ENCODE results near the gene SCN10A. TPM values are rescaled to one million over a fixed set of nuclear protein-coding genes. Genes with fewer than 3 reads are reported as not detected.

Gene SCN10A
- not detected for total RNA-seq

DNA sequence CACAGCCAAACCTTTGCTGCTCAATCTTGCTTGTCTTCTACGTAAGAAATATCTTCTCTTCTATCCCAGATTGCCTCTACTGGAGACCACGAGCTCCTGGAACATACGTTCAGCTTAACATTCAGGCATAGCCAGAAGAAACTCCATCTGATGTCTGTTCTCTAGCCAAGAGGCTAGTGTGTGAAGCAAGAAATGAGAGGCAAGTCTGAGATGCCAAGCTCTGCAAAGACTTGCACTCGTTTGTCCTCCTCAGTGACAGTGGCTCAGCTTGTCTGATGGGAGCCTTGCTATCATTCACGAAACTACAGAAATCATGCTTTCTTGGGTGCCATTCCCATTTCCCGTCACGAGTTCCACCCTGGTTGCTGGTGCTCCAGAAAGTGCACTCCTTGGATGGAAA is at the start of gene SCN10A:
Gene SCN10A, minus strand, starts transcription at position 192 of the 400 bp plus-strand sequence. CDS start 22,207 bp downstream, outside the sequence.
- H3K9me3 Mint-ChIP-seq (ENCODE audit: low read depth): no peaks in the 10 kb centered on the region
- intact Hi-C loops (cut with DNase I, micrococcal nuclease): no loop called here
- no peak within 1 kb of the TSS for H3K27ac Mint-ChIP-seq
- H3K4me1 Mint-ChIP-seq: no peaks in the 10 kb centered on the region
- H3K36me3 Mint-ChIP-seq (ENCODE audit: low read depth): no peaks in the 10 kb centered on the region
- ChIA-PET POLR2A (no interaction called here), CTCF (interaction anchor here (0.8 kb wide), 1 partner anchor 182 kb away, joined by 3 read pairs; no protein-coding TSS in a partner anchor)
- no peak for DNase-seq
- no peak within 1 kb of the TSS for H3K4me3 Mint-ChIP-seq
- no peak for ATAC-seq
- H3K27me3 Mint-ChIP-seq: peaks cover 8% of the 10 kb centered on the region

DNA sequence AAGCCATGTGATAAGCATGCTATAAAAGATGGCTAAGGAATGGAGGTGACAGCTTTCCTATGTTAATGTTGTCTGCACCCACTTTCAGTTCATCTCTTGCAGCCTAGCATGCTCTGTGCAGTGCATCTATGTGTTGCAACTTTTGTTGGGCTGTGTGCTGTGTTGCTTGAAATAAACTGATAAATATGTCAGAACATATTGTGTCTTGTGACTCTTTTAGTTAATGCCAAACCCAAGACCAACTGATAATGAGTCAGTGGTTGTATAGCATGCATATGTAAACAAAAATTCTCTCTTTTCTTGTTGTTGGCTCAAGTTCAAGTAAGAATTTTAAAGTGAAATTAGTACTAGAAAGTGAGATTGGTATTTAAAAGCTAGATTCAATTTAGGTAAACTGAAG is 37.0 kb upstream of the SCN10A start:
- ATAC-seq (no peak), DNase-seq (no peak)
- POLR2A ChIA-PET: no interaction called here
- H3K4me3 Mint-ChIP-seq: no peak overlapping the region
- H3K4me1 Mint-ChIP-seq: no peaks in the 10 kb centered on the region
- CTCF ChIA-PET: interaction anchor here (0.7 kb wide), 1 partner anchor 28 kb away, joined by 3 read pairs; no protein-coding TSS in a partner anchor
- H3K27me3 Mint-ChIP-seq: peaks cover 12% of the 10 kb centered on the region
- H3K9me3 Mint-ChIP-seq (ENCODE audit: low read depth): no peaks in the 10 kb centered on the region
- H3K27ac Mint-ChIP-seq: no peak overlapping the region
- intact Hi-C loops (cut with DNase I, micrococcal nuclease): no loop called here
- H3K36me3 Mint-ChIP-seq (ENCODE audit: low read depth): no peaks in the 10 kb centered on the region

DNA sequence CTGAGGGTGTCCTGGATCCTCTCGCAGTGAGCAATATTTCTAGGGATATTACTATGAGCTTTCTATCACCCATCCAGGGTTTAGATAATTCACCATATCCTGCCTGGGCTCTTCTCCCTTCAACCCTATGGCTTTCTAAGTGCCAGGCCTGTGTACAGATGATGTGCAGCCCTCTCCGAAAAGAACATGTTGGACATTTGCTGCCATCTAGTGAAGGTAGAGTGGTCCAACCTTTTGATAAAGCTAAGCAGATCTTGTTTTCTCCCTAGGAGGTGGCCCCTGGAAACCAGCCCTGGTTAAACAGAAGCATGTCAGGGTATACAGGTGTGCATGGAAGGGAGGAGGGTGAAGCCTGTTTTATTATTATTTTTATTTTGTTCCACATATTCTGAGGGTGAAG is 27.9 kb upstream of the SCN10A start:
- H3K27me3 Mint-ChIP-seq: peaks cover 21% of the 10 kb centered on the region
- intact Hi-C loops (cut with DNase I, micrococcal nuclease): loop anchor here (1.0 to 10.0 kb wide), 3 partner anchors 105 to 323 kb away; no protein-coding TSS in a partner anchor
- no peaks in the 10 kb centered on the region for H3K36me3 Mint-ChIP-seq (ENCODE audit: low read depth)
- H3K4me3 Mint-ChIP-seq: no peak overlapping the region
- ChIA-PET CTCF (interaction anchor here (0.6 to 1.4 kb wide), 4 partner anchors 10 to 323 kb away, joined by 3 to 10 read pairs (median 3); no protein-coding TSS in a partner anchor), POLR2A (interaction anchor here (0.6 kb wide), 1 partner anchor 324 kb away, joined by 3 read pairs; no protein-coding TSS in a partner anchor)
- H3K27ac Mint-ChIP-seq: no peak overlapping the region
- ATAC-seq (peak; percentile 72), DNase-seq (no peak)
- no peaks in the 10 kb centered on the region for H3K4me1 Mint-ChIP-seq
- H3K9me3 Mint-ChIP-seq (ENCODE audit: low read depth): no peaks in the 10 kb centered on the region

DNA sequence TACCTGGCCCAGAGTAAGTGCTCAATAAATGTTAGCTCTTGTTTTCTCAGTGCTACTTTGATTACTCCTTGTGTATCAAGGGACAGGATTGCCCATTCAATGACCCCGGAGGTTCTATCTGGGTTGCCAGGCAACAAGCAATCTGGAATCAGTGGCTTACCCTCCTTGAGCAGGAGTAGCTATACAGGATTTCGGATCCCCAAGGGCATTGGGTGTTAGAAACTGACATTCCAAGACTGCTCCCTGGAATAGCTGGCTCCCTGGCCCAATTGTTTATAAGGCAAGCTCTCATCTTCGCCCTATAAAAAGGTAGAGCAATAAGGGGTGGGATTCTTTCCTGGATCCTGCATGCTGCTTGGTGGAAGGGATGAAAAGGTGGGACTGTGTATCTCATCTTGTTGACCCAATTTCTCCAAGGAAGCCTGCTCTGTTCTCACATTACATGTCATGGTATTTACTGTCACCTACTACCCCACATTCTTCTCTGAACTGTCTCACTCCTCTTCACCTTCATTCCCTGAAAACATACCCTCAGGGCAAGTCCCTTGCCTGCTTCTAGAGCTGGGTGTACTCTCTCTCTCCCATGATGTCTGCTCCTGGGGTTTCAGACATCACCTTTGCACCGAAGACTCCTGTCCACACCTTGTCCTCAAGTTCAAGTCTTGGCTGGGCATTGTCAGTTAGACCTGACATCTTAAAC is 26.4 kb upstream of the SCN10A start:
- intact Hi-C loops (cut with DNase I, micrococcal nuclease): loop anchor here in 1 of 2 experiments (10.0 kb wide), 1 partner anchor 318 kb away; no protein-coding TSS in a partner anchor
- ATAC-seq (no peak), DNase-seq (no peak)
- H3K27ac Mint-ChIP-seq: no peak overlapping the region
- H3K27me3 Mint-ChIP-seq: peaks cover 21% of the 10 kb centered on the region
- H3K36me3 Mint-ChIP-seq (ENCODE audit: low read depth): no peaks in the 10 kb centered on the region
- H3K4me3 Mint-ChIP-seq: no peak overlapping the region
- no peaks in the 10 kb centered on the region for H3K4me1 Mint-ChIP-seq
- ChIA-PET CTCF (interaction anchor here (0.6 kb wide), 1 partner anchor 158 kb away, joined by 3 read pairs; no protein-coding TSS in a partner anchor), POLR2A (no interaction called here)
- H3K9me3 Mint-ChIP-seq (ENCODE audit: low read depth): no peaks in the 10 kb centered on the region

DNA sequence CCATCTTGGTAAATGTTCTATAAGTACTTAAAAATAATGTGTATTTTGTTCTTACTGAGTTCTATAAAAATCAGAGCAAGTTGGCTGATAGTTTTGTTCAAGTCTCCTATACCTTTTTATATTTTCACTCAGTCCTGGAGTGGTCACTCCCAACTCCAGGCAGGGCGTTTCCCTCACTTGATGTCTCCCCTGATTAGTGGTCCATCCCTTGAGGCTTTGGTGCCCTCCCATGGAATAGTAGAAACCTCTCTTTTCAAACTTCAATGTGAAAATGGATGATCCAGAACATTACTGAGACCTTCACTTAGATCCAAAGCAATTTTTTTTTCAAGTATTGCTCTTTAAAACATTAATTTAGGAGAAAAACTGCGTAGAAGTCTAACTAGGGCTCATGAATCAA is 25.0 kb upstream of the SCN10A start:
- Mint-ChIP-seq H3K27me3 (peaks cover 17% of the 10 kb centered on the region), H3K9me3 (ENCODE audit: low read depth) (no peaks in the 10 kb centered on the region), H3K27ac (no peak overlapping the region), H3K4me1 (no peaks in the 10 kb centered on the region), H3K4me3 (no peak overlapping the region), H3K36me3 (ENCODE audit: low read depth) (no peaks in the 10 kb centered on the region)
- intact Hi-C loops (cut with DNase I, micrococcal nuclease): loop anchor here in 1 of 2 experiments (10.0 kb wide), 1 partner anchor 316 kb away; no protein-coding TSS in a partner anchor
- DNase-seq (no peak), ATAC-seq (no peak)
- POLR2A ChIA-PET: interaction anchor here (0.7 kb wide), 1 partner anchor 38 kb away, joined by 3 read pairs; no protein-coding TSS in a partner anchor
- CTCF ChIA-PET: interaction anchor here (1.2 kb wide), 1 partner anchor 102 kb away, joined by 3 read pairs; no protein-coding TSS in a partner anchor

DNA sequence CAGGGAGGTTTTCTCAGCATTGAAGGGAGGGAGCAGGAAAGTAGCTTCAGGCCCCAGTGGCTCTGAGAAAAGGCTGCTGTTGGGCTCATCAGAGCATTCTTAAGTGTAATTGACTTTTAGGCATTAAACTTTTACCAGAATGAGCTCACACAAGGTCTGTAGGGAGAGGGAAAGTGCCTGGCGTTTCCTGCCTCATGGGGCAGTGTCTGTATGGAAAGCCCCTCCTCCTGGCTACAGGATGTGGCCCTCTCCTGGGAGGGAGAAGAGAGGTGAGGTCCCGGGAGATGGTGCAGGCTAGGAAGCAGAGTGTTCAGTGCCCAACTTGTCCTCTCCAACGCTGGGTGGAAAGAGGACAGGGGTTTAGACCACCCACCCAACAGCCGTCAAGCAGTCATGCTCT is 21.3 kb upstream of the SCN10A start:
- Mint-ChIP-seq H3K4me1 (peaks cover 9% of the 10 kb centered on the region), H3K36me3 (ENCODE audit: low read depth) (no peaks in the 10 kb centered on the region), H3K27me3 (peaks cover 4% of the 10 kb centered on the region), H3K27ac (no peak overlapping the region), H3K9me3 (ENCODE audit: low read depth) (no peaks in the 10 kb centered on the region), H3K4me3 (no peak overlapping the region)
- DNase-seq (no peak), ATAC-seq (no peak)
- ChIA-PET CTCF (no interaction called here), POLR2A (no interaction called here)
- intact Hi-C loops (cut with DNase I, micrococcal nuclease): no loop called here

DNA sequence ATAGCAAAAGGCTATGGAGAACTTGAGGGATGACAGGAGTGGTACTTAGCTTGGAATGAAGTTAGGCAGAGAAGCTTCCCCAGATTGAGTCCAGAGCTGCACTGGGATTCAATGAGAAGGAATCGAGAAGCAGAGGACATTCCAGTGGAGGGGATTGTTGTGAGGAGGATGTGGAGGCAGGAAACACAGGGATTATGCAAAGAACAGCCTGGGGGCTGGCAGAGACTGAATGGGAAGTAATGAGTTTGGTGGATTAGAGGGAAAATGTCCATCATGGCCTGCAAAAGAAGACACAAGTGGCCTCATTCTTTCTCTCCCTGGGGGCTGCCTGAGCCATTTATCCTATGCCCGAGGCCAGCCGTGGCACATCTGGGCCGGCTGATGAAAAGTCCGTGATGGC is 20.5 kb upstream of the SCN10A start:
- H3K4me3 Mint-ChIP-seq: no peak overlapping the region
- CTCF ChIA-PET: no interaction called here
- no peak overlapping the region for H3K27ac Mint-ChIP-seq
- DNase-seq: no peak
- no peaks in the 10 kb centered on the region for H3K36me3 Mint-ChIP-seq (ENCODE audit: low read depth)
- peaks cover 9% of the 10 kb centered on the region for H3K4me1 Mint-ChIP-seq
- ATAC-seq: no peak
- POLR2A ChIA-PET: no interaction called here
- H3K9me3 Mint-ChIP-seq (ENCODE audit: low read depth): no peaks in the 10 kb centered on the region
- peaks cover 4% of the 10 kb centered on the region for H3K27me3 Mint-ChIP-seq
- intact Hi-C loops (cut with DNase I, micrococcal nuclease): no loop called here

DNA sequence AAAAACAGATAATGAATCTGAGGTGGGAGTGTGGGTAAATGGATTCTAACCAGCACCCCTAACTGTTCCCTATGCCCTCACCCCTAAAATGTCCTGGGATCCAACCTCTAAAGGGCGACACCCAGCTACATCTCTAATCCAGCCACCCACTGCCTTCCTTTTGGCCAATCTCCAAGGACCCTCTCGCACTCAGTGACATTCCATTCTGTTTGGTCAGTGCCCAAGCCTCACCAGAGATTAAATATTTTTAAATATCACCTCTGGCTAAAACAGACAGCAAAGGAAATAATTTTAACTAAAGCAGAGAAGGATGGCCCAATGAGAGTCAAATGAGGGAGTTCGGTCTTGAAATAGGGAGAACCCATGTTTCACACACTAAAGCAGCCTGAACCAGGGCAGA is 19.9 kb upstream of the SCN10A start:
- Mint-ChIP-seq H3K36me3 (ENCODE audit: low read depth) (no peaks in the 10 kb centered on the region), H3K27ac (no peak overlapping the region), H3K27me3 (peaks cover 3% of the 10 kb centered on the region), H3K4me1 (peaks cover 9% of the 10 kb centered on the region), H3K4me3 (no peak overlapping the region), H3K9me3 (ENCODE audit: low read depth) (no peaks in the 10 kb centered on the region)
- intact Hi-C loops (cut with DNase I, micrococcal nuclease): no loop called here
- no peak for DNase-seq
- ChIA-PET POLR2A (no interaction called here), CTCF (no interaction called here)
- no peak for ATAC-seq

DNA sequence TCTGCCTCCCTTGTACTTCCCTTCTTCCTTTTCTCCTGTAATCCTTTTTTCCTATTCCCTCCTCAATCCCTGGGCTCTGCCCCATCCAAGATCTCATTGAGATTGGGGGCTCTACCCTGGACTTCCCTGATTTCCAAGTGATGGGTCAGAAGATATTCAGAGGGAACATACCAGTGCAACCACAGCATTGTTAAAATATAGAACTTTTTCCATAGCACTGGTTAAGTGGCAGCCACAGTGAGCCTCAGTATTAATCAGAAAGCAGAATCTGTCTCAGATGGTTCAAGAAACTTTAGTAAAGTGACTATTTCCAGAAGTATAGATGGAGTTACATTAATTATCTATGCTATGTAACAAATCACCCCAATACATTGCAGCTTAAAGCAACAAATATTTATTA is 18.7 kb upstream of the SCN10A start:
- Mint-ChIP-seq H3K36me3 (ENCODE audit: low read depth) (no peaks in the 10 kb centered on the region), H3K4me1 (peaks cover 9% of the 10 kb centered on the region), H3K9me3 (ENCODE audit: low read depth) (no peaks in the 10 kb centered on the region), H3K4me3 (no peak overlapping the region), H3K27ac (no peak overlapping the region), H3K27me3 (peaks cover 1% of the 10 kb centered on the region)
- ChIA-PET CTCF (interaction anchor here (0.9 to 1.0 kb wide), 2 partner anchors 9 to 10 kb away, joined by 3 read pairs; no protein-coding TSS in a partner anchor), POLR2A (no interaction called here)
- DNase-seq (no peak), ATAC-seq (no peak)
- intact Hi-C loops (cut with DNase I, micrococcal nuclease): no loop called here

DNA sequence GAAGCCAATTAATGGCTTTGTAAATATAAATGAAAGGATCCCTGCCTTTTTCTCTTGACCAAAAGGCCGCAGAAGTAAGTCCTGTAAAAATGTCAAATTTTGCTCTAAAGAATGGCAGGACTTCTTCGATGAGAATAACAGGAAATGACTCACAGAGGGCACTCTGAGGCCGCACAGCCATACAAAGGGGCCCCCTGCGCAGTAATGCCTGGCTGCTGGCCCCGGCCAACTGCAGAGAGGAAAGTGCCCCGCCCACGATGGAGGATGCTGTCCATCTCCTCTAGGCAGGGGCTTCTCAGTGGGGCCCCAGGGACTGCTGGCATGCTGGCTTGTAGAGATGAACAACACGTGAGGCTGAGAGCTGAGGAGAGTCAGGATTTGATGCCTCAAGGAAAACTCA is 18.1 kb upstream of the SCN10A start:
- peak; percentile 93 for ATAC-seq
- Mint-ChIP-seq H3K27ac (no peak overlapping the region), H3K4me3 (no peak overlapping the region), H3K4me1 (peaks cover 9% of the 10 kb centered on the region), H3K9me3 (ENCODE audit: low read depth) (no peaks in the 10 kb centered on the region), H3K27me3 (no peaks in the 10 kb centered on the region), H3K36me3 (ENCODE audit: low read depth) (no peaks in the 10 kb centered on the region)
- ChIA-PET POLR2A (no interaction called here), CTCF (interaction anchor here (0.9 kb wide), 1 partner anchor 9 kb away, joined by 3 read pairs; no protein-coding TSS in a partner anchor)
- DNase-seq: peak; percentile 68
- intact Hi-C loops (cut with DNase I, micrococcal nuclease): no loop called here

DNA sequence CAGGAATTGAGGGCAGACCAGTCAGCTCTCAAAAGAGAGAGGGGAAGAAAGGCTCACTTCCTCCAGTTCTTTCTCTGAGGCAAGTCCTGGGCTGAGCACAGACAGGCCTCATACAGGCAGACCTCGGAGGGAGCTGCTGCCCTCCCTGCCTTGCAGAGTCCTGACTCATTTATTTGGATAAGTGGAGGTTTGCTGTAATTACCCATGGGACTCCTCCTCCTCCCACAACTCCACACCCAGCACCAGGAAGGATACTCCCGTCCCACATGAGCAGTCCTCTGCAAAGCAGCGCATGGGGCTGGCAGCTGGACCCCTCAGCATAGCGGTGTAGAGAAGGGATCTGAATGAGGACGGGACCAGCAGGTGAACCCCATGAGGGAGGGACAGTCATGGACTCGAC is 13.4 kb upstream of the SCN10A start:
- ATAC-seq (no peak), DNase-seq (no peak)
- intact Hi-C loops (cut with DNase I, micrococcal nuclease): no loop called here
- Mint-ChIP-seq H3K4me3 (no peak overlapping the region), H3K27me3 (peaks cover 2% of the 10 kb centered on the region), H3K36me3 (ENCODE audit: low read depth) (no peaks in the 10 kb centered on the region), H3K27ac (no peak overlapping the region), H3K4me1 (peaks cover 5% of the 10 kb centered on the region), H3K9me3 (ENCODE audit: low read depth) (no peaks in the 10 kb centered on the region)
- ChIA-PET CTCF (no interaction called here), POLR2A (no interaction called here)

DNA sequence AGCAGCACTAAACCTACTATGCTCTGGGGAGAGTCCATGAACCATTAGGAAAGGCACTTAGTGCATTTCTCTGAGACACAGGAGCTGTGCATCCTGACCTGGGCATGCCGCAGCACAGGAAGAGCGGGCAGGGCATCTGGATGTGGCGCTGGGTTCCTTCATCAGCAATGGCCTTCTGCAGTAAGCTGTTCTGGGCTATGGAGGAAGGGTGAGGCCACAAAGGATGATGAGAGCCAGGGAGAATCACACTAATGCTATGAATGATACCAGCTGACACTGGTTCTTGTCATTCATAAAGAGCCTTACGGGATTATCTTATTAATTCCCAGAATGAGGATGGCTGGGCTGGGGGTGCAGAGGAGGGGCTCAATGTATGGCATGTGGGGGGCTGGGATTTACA is 12.7 kb upstream of the SCN10A start:
- no peak for ATAC-seq

More for the DNA sequence above, 12.7 kb upstream of the SCN10A start:
- no peaks in the 10 kb centered on the region for H3K9me3 Mint-ChIP-seq (ENCODE audit: low read depth)
- no peak for DNase-seq
- no peak overlapping the region for H3K27ac Mint-ChIP-seq
- peaks cover 2% of the 10 kb centered on the region for H3K27me3 Mint-ChIP-seq
- ChIA-PET CTCF (interaction anchor here (0.7 kb wide), 1 partner anchor 72 kb away, joined by 3 read pairs; no protein-coding TSS in a partner anchor), POLR2A (no interaction called here)
- intact Hi-C loops (cut with DNase I, micrococcal nuclease): no loop called here
- H3K4me3 Mint-ChIP-seq: no peak overlapping the region
- no peaks in the 10 kb centered on the region for H3K4me1 Mint-ChIP-seq
- no peaks in the 10 kb centered on the region for H3K36me3 Mint-ChIP-seq (ENCODE audit: low read depth)

All from activated CD4-positive, alpha-beta T cell treated with anti-CD3 and anti-CD28 coated beads for 36 hours (primary cell).